GM12874 (cell line): Measurements from ENCODE around the gene HEPACAM.

Experiments used
- TF ChIP-seq, protein P1 (sequence below): IDR thresholded peaks from 2 replicates; pipeline ENCODE4 v1.5.1; 2011; ENCODE audit warnings: low read depth, mild to moderate bottlenecking, control low read depth, low read length, moderate library complexity; ENCODE audit not compliant: insufficient read depth

The HEPACAM gene

DNA sequence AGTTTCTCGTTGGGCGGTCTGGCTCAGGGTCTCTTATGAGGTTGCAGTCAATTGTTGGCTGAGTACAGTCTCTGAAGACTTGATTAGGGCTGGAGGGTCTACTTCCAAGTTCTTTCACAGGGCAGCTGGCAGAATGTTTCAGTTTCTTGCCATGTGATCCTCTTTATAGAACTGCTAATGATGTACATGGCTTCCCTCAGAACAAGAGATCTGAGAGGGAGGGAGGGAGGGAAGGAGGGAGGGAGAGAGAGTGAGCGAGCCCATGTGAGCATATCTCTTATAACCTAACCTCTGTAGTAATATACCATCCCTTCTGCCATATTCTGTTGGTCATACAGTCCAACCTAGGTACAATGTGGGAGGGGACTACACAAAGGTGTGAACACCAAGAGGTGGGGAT, 15.5 kb upstream of the HEPACAM start:
- TF ChIP-seq, protein P1, sequence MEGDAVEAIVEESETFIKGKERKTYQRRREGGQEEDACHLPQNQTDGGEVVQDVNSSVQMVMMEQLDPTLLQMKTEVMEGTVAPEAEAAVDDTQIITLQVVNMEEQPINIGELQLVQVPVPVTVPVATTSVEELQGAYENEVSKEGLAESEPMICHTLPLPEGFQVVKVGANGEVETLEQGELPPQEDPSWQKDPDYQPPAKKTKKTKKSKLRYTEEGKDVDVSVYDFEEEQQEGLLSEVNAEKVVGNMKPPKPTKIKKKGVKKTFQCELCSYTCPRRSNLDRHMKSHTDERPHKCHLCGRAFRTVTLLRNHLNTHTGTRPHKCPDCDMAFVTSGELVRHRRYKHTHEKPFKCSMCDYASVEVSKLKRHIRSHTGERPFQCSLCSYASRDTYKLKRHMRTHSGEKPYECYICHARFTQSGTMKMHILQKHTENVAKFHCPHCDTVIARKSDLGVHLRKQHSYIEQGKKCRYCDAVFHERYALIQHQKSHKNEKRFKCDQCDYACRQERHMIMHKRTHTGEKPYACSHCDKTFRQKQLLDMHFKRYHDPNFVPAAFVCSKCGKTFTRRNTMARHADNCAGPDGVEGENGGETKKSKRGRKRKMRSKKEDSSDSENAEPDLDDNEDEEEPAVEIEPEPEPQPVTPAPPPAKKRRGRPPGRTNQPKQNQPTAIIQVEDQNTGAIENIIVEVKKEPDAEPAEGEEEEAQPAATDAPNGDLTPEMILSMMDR = no peak

DNA sequence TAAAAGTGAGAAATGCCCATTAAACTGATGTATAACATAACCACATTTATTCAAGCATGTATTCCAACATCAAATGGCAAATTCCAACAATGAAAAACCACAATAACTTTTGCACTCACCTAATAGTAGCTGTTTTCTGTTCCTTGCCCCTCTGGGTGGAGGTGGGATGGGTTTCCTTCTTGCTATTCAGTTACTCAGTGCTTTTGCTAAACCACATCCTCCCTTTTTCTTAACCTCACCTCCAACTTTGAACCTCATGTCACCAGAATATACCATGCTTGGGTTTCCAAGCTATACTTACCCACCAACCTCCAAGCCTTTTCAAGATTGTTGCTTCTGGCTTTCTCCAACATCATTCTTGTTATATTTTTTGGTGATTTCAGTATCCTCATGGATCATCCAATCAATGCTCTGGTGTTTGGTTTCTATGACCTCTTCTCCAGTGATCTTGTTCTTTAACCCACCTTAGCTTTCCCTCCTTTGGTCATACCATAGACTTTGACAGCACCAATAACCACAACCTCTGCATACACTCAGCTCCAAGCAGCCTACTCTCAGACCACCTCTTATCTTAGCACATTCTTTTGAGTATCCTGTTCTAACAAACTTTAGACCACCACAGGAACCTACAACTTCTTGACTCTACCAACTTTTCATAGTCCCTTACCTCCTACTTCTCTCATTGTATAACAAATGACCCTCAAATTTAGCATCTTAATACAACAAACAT, 14.9 kb upstream of the HEPACAM start:
- TF ChIP-seq, protein P1 = no peak

DNA sequence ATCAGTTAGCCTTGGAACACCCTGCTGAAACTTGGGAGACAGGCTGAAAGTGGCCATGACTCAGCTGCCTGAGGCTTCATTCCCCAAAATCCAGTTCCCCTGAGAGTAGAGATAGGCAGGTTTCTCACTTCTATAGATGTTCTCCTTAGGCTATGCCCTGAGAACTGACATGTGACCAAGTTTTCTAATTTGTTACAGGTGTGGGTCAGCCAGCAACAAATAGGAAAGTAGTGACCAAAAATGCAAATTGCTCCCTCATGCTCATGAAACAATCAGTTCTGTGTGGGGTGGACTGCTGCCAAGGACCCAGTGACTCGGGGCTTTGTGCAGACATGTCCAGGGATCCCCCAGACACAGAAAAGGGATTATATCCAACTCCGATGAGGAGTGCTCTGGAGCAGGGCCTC, 10.9 kb upstream of the HEPACAM start:
- TF ChIP-seq, protein P1 = no peak

DNA sequence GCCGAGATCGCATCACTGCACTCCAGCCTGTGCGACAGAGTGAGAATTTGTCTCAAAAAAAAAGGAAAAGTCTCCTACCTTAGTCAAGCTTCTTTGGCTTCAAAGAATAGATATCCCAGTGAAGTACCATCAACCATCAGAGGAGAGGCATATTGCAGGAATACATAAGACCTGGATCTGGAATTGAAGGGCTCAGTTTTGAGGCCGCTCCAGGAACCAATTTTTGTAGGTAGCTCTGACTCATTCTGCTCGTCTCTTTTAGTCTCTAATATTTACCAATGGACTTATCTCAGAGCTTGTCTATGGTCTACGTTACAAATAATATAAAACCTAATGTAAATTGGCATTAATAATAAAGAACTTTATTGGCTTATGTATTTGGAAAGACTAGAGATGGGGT, 10.0 kb upstream of the HEPACAM start:
- TF ChIP-seq, protein P1 = no peak

DNA sequence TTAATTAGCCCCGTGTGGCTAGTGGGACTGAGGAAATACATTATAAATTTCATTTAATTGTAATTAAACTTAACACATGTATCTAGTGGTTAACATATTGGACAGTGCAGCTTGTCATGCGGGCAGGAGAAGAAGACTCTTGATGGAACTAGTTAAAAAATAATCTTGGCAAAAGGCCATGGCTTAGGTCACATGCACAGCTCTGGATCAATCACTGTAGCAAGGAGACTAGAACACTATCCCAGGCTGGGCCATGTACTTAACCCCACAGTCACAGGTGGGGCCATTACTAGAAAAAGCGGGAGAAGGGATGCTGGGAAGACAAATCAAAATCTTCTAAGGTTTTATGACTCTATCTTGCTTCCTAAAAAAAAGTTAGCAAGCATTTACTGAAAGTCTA, 8.7 kb upstream of the HEPACAM start:
- TF ChIP-seq, protein P1 = no peak

DNA sequence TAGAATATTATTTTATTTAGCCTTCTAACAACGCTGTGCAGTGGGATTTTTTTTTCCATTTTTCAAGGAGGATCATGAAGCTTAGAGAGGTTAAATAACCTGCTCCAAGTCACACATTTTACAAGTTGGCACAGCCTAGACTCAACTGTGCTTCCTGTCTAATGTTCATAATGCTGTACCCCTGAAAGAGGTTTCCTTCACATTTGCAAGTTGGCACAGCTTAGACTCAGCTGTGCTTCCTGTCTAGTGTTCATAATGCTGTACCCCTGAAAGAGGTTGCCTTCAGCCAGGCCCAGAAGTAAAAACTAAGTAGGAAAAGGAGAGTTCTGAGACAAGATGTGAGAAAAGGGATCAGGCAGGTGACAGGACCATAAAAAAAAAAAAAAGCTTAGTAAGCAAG, 7.9 kb upstream of the HEPACAM start:
- TF ChIP-seq, protein P1 = no peak

DNA sequence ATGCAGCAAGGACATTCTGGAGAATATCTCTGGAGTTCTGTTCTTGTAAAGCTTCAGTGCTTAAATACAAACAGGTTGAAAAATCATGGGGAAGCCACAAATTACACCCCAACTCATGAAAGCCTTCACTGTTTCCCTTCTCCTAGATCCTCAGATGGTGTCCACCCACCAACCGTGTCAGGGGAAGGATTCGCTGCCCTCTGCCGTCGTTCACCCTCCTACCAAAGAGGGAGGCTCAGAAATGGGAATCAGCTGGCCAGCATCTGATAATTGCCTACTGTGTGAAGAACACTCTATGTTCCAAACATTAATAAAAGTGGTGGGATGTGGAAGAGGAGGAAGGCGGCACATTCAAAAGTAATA, 7.4 kb upstream of the HEPACAM start:
- TF ChIP-seq, protein P1 = no peak
